GM13977 (cell line): ENCODE data around the gene ZDHHC9.

Source experiments
- DNase-seq: peaks from one replicate; pipeline ENCODE4 v3.0.0; 2012; ENCODE audit warnings: low spot score
- in situ Hi-C: fragments of 300-500 bp; cut with MboI; formaldehyde crosslinking; loops from one replicate; pipeline ENCODE4 v1.12.0; 2022; ENCODE audit warnings: low sequenced_read_pairs, low pct_unique_long_range_greater_than_20kb, mixed read lengths, inconsistent platforms; ENCODE audit not compliant: unreplicated experiment
- TF ChIP-seq, protein P1 (sequence below): IDR thresholded peaks from 2 replicates; pipeline ENCODE4 v1.5.1; 2012; ENCODE audit warnings: mild to moderate bottlenecking, control low read depth; ENCODE audit not compliant: insufficient read depth; ENCODE audit errors: extremely low read depth, missing control alignments

ZDHHC9 gene

DNA sequence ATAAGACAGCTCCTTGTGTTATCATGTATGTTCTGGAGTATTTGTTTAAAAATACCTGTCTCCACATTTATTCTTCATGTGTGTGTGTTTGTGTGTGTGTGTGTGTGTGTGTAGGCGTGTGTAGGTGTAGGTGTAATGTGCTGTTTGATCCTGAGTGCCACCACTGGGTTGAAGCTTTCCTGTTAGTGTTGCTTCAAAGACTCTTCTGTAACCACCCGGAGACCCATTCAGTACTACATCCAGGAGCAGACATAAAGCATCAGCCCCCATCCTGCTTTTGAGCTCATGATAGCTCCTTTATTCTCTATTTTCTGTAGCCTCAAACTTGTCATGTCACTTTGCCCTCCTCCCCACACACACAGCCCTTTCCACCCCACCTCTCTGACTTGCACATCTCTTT lies 3.0 kb upstream of the ZDHHC9 start:
- TF ChIP-seq, protein P1, sequence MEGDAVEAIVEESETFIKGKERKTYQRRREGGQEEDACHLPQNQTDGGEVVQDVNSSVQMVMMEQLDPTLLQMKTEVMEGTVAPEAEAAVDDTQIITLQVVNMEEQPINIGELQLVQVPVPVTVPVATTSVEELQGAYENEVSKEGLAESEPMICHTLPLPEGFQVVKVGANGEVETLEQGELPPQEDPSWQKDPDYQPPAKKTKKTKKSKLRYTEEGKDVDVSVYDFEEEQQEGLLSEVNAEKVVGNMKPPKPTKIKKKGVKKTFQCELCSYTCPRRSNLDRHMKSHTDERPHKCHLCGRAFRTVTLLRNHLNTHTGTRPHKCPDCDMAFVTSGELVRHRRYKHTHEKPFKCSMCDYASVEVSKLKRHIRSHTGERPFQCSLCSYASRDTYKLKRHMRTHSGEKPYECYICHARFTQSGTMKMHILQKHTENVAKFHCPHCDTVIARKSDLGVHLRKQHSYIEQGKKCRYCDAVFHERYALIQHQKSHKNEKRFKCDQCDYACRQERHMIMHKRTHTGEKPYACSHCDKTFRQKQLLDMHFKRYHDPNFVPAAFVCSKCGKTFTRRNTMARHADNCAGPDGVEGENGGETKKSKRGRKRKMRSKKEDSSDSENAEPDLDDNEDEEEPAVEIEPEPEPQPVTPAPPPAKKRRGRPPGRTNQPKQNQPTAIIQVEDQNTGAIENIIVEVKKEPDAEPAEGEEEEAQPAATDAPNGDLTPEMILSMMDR: no peak
- DNase-seq: no peak
- in situ Hi-C loops: no loop called here

DNA sequence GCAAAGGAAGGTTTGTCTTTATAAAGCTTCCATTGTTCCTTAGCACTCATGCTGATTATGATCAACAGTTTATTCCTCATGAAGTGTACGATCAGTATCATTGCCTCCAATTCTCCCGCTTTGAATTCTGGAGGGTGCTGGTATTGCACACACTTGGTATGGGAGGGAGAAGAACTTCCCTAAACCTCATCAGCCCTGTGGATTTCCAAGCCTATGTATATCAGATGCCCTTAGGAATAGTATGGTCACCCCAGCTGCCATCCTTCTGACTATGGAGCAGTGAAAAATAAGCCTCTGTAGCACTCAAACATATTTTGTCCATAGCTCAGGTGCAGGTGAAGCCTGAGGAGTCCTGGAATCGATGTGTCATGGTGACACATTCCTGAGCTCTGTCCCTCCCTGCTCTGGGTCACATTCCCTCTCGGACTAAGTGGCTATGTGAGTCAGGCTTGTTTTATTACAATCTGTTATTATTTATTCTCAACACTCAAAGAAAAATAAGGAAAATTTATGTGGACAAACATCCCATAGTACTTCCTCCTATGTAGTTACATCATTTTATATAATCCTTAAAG lies 2.0 kb upstream of the ZDHHC9 start:
- TF ChIP-seq, protein P1: no peak
- DNase-seq: no peak
- in situ Hi-C loops: no loop called here

DNA sequence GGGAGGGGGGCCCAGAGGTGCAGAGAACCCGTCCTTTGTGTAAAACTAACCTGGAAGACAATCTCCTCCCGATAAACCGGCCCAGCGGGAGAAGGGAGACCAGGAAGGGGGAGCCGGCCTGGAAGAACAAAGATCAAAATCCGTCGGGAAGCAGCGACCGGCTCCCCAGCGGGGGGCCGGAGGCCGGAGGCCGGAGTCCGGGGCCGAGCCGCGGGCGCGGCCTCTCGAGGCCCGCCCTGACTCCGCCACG lies 552 bp downstream of the ZDHHC9 start:
- TF ChIP-seq, protein P1: no peak
- no peak for DNase-seq
- in situ Hi-C loops: no loop called here

DNA sequence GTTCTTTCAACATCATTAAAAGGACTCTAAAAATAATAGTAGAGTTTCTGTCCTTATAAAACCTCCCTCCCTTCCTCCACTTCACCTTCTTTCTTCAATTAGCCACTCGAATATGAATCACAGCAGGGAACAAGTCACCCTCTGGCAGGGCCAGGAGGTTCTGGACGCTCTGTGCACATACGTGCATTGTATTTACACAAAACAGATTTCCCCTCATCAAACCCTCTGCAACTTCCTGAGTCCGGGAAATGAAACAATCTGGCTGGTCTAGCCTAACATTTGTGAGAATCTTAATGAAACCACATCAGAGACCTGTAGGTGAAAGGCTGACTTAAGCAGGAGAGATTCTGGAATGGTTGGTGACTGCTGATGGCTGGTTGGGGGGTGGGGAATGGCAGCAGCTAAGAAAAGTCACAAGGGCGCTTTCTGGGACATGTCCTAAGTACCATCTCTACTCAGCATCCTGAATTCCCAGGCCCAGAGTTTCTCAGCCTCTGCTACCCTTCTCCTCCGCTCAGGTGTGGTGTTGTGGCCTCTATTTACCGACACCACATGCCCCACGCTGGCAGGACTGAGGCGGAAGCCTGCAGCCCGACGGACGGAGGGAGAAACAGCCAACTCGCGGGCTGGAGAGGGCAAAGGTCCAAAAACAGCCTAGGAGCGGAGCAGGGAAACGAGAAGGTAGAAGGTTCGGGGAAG lies 1.0 kb downstream of the ZDHHC9 start:
- no peak for DNase-seq
- TF ChIP-seq, protein P1: no peak
- in situ Hi-C loops: no loop called here

GRCh38 chrX:129840344-129840743 lies 3.3 kb downstream of the ZDHHC9 start:
- in situ Hi-C loops: no loop called here

GRCh38 chrX:129836827-129837226 lies 6.9 kb downstream of the ZDHHC9 start:
- in situ Hi-C loops: no loop called here
- TF ChIP-seq, protein P1: no peak
- no peak for DNase-seq

More at GRCh38 chrX:129840344-129840743, 3.3 kb downstream of the ZDHHC9 start:
- DNase-seq: no peak
- TF ChIP-seq, protein P1: no peak
